K562 (cell line): ENCODE results near the gene ARL4D. TPM values are rescaled to one million over a fixed set of nuclear protein-coding genes. Genes with fewer than 3 reads are reported as not detected.

Source experiments
- ATAC-seq: fragments of 200-7000 bp; cut with Tn5 transposase; 3 replicates; pipeline ENCODE4 v1.9.1; 2020; ENCODE audit warnings: moderate library complexity
- BruUV-seq: library from RNA; stranded (reverse); fragments of 400-500 nt; replicated peaks from 2 replicates; lab custom pipeline; 2021; lab: Mats Ljungman, UMichigan
- CTCF ChIA-PET: fragments of 300-600 bp; formaldehyde crosslinking; extraction: SDS; loops from one replicate; lab custom pipeline; 2021; ENCODE audit warnings: low intra/inter-chr PET ratio; lab: Yijun Ruan, JAX
- POLR2A ChIA-PET: fragments of 300-600, 350-650 bp; sonication (Branson Sonifier 250); formaldehyde crosslinking; extraction: SDS; loops from one replicate; lab custom pipeline; 2021; ENCODE audit warnings: antibody characterized with exemption, inconsistent platforms; lab: Yijun Ruan, JAX
- DNase-seq, 4 experiments: peaks; one replicate each; pipeline versions ENCODE4 v3.0.0 to v3.0.0-alpha.2; 2011 to 2018; ENCODE audit warnings: low spot score in 3 of 4, mixed read lengths in 3 of 4; ENCODE audit errors: extremely low read depth in 1 of 4
- FAIRE-seq: peaks from 2 replicates; lab custom pipeline; 2011; peaks lifted over from hg19 to GRCh38; lab: Jason Lieb, UNC
- H2AFZ ChIP-seq: 2 replicates; pipeline ENCODE4 v1.6.0; 2011; ENCODE audit warnings: low read depth, low read length, control low read depth, inconsistent platforms
- H3K27ac ChIP-seq: fragments of 200-600 bp; 3 replicates; pipeline ENCODE4 v1.8.0; 2011; ENCODE audit warnings: low read depth, mild to moderate bottlenecking, control low read depth, inconsistent platforms, low read length, moderate library complexity, mixed read lengths; ENCODE audit errors: extremely low read depth
- H3K27me3 ChIP-seq, 2 experiments: fragments of 300-600 bp in 1 of 2; 2 replicates in 1 of 2; 3 replicates in 1 of 2; pipeline versions ENCODE4 v1.6.0 to v1.8.0; 2011; ENCODE audit warnings: inconsistent platforms in 2 of 2, low read length in 2 of 2, mild to moderate bottlenecking in 1 of 2, mixed read lengths in 1 of 2, moderate library complexity in 1 of 2; ENCODE audit not compliant: control insufficient read depth in 2 of 2, insufficient read depth in 2 of 2
- H3K36me3 ChIP-seq: fragments of 300-600 bp; 3 replicates; pipeline ENCODE4 v1.8.0; 2011; ENCODE audit warnings: mild to moderate bottlenecking, low read length, inconsistent platforms; ENCODE audit not compliant: control insufficient read depth, insufficient read depth
- H3K4me1 ChIP-seq, 2 experiments: fragments of 200-600 bp in 1 of 2; replicated peaks in 1 of 2; 2 replicates in 1 of 2; 3 replicates in 1 of 2; pipeline versions ENCODE4 v1.5.1 to v1.8.0; 2011; ENCODE audit warnings: inconsistent platforms in 2 of 2, low read length in 2 of 2, mild to moderate bottlenecking in 1 of 2, mixed read lengths in 1 of 2, moderate library complexity in 1 of 2; ENCODE audit not compliant: control insufficient read depth in 2 of 2, insufficient read depth in 2 of 2
- H3K4me2 ChIP-seq: 2 replicates; pipeline ENCODE4 v1.6.1; 2011; ENCODE audit warnings: low read length, control low read depth, inconsistent platforms, mixed read lengths; ENCODE audit not compliant: insufficient read depth
- H3K4me3 ChIP-seq: fragments of 200-600 bp; sonication (generic), shearing (Covaris generic); 2 replicates; pipeline ENCODE4 v1.5.1; 2016; ENCODE audit warnings: control low read depth, inconsistent platforms
- H3K79me2 ChIP-seq: fragments of 200-600 bp; 3 replicates; pipeline ENCODE4 v1.8.0; 2011; ENCODE audit warnings: low read length, inconsistent platforms; ENCODE audit not compliant: control insufficient read depth, insufficient read depth
- H3K9ac ChIP-seq, 2 experiments: 2 replicates each; pipeline versions ENCODE4 v1.6.0 to v1.6.1; 2011; ENCODE audit warnings: low read depth in 2 of 2, low read length in 2 of 2, control low read depth in 1 of 2, inconsistent platforms in 1 of 2, mild to moderate bottlenecking in 1 of 2, mixed read lengths in 1 of 2; ENCODE audit not compliant: insufficient read depth in 1 of 2
- H3K9me1 ChIP-seq: one replicate; pipeline ENCODE4 v1.6.0; 2011; ENCODE audit warnings: inconsistent platforms, mild to moderate bottlenecking, low read length, moderate library complexity; ENCODE audit not compliant: control insufficient read depth, insufficient read depth
- H3K9me3 ChIP-seq: replicated peaks from 2 replicates; pipeline ENCODE4 v1.5.1; 2011; ENCODE audit warnings: low read depth, low read length, inconsistent platforms; ENCODE audit not compliant: control insufficient read depth, insufficient read depth
- H4K20me1 ChIP-seq: replicated peaks from 2 replicates; pipeline ENCODE4 v1.6.1; 2011; ENCODE audit warnings: low read length, inconsistent platforms, mixed read lengths; ENCODE audit not compliant: control insufficient read depth, insufficient read depth
- ATF7 ChIP-seq: fragments of 450-650 bp; IDR thresholded peaks from 2 replicates; pipeline ENCODE4 v1.7.1; 2014; ENCODE audit warnings: mild to moderate bottlenecking, moderate library complexity
- CHD1 ChIP-seq: fragments of 200-600 bp; sonication (generic); IDR thresholded peaks from one replicate; pipeline ENCODE4 v1.6.1; 2012; ENCODE audit warnings: mild to moderate bottlenecking, moderate library complexity, low read length, inconsistent platforms
- HINFP ChIP-seq: fragments of 450-650 bp; conservative IDR thresholded peaks from 2 replicates; pipeline ENCODE4 v1.6.1; 2016; ENCODE audit warnings: missing genetic modification characterization, low read depth, mild to moderate bottlenecking, control low read depth, missing compliant biosample characterization
- MTA2 ChIP-seq: fragments of 450-650 bp; IDR thresholded peaks from 2 replicates; pipeline ENCODE4 v1.6.1; 2016; ENCODE audit warnings: low read depth
- WGBS: fragments of 100-300 bp; shearing (Covaris generic); methylation state at CpG from one replicate; pipeline ENCODE4 v1.1.6; 2016; ENCODE audit warnings: low coverage, mixed read lengths; ENCODE audit not compliant: insufficient coverage; ENCODE audit errors: missing lambda C conversion rate; 5-methylcytosine and 5-hydroxymethylcytosine counted together
- in situ Hi-C: fragments of 300-500 bp; cut with MboI; formaldehyde crosslinking; loops from 4 replicates; pipeline ENCODE4 v1.15.0; 2018; ENCODE audit warnings: inconsistent platforms, mixed read lengths
- intact Hi-C: fragments of 100-400 bp; cut with micrococcal nuclease; formaldehyde crosslinking; loops from 2 replicates; pipeline ENCODE4 v1.14.2; 2022
- polyA plus RNA-seq, 8 experiments: library from polyadenylated mRNA; depleted of rRNA in 4 of 8; stranded (reverse) in 5 of 8; unstranded in 3 of 8; fragments of >200 nt; fragmentation: Nextera tagmentation in 2 of 8; fragmentation: Illumina TruSeq in 1 of 8; extraction: Ambion mirVana in 2 of 8; extraction: Trizol in 1 of 8; gene quantifications; 2 replicates each; pipeline versions ENCODE4 v1.2.1 to v1.2.3, GENCODE V29; 2011 to 2014; ENCODE audit warnings: inconsistent platforms in 1 of 8, missing spikeins in 1 of 8
- total RNA-seq, 7 experiments: library from RNA; depleted of rRNA in 6 of 7; stranded (reverse); fragments of >200 nt in 6 of 7; fragmentation: Illumina TruSeq in 2 of 7; extraction: Trizol in 2 of 7; gene quantifications; 2 replicates each; pipeline versions ENCODE4 v1.2.1 to v1.2.3, GENCODE V29; 2011 to 2021; ENCODE audit warnings: low replicate concordance in 1 of 7

ARL4D gene
- total and polyA plus RNA-seq, 9 of the 15 experiments (the other 6 are each of a cell fraction or from before 2014, with no cell fraction given): 0.07 to 0.53 (median 0.28) TPM; not detected in 1

GRCh38 chr17:43409131-43409530 lies 10.3 kb downstream of the ARL4D start:
- FAIRE-seq (no peak), DNase-seq (no peak)
- H3K4me1 ChIP-seq: peaks cover 0 to 1% of the 10 kb centered on the region in 2 experiments; a peak in 4 of 5 replicates
- H3K79me2 ChIP-seq: no peaks in the 10 kb centered on the region
- H4K20me1 ChIP-seq: peaks cover 2% of the 10 kb centered on the region
- no peaks in the 10 kb centered on the region for H3K9me3 ChIP-seq
- in situ Hi-C loops: no loop called here
- TF ChIP-seq ATF7 (no peak), HINFP (tag) (no peak), MTA2 (no peak), CHD1 (no peak)
- TF ChIP-seq, all 486 proteins: peak for 0
- WGBS: 7% methylated on average over 3 of the region's 3 CpGs
- POLR2A ChIA-PET: no interaction called here
- intact Hi-C loops: no loop called here
- peaks cover 5 to 13% of the 10 kb centered on the region in 2 experiments; a peak in 2 of 5 replicates for H3K27me3 ChIP-seq
- no peak overlapping the region for H2AFZ ChIP-seq
- H3K27ac ChIP-seq: no peak overlapping the region
- CTCF ChIA-PET: no interaction called here
- H3K4me3 ChIP-seq: no peak overlapping the region
- no peaks in the 10 kb centered on the region for H3K9me1 ChIP-seq
- H3K36me3 ChIP-seq: no peaks in the 10 kb centered on the region
- BruUV-seq: no TSS peak
- H3K9ac ChIP-seq: no peak overlapping the region
- no peak overlapping the region for H3K4me2 ChIP-seq
- no peak for ATAC-seq
